OCI-LY7 (cell line): ENCODE measurements around the gene NUP50.

Source experiments
- CTCF ChIP-seq: fragments of 200-600 bp; sonication (generic); conservative IDR thresholded peaks from 2 replicates; pipeline ENCODE4 v1.5.1; 2014; ENCODE audit warnings: mild to moderate bottlenecking, antibody characterized with exemption, low read length, moderate library complexity, mixed read lengths
- EZH2phosphoT487 ChIP-seq: fragments of 200-600 bp; sonication (generic); IDR thresholded peaks from 2 replicates; pipeline ENCODE4 v1.6.1; 2018; ENCODE audit warnings: low read depth, borderline replicate concordance, mild to moderate bottlenecking, mixed run types, antibody characterized with exemption, low read length, moderate library complexity, mixed read lengths

GRCh38 chr22:45212992-45213751, 49.4 kb downstream of the NUP50 start:
- TF ChIP-seq CTCF, result no peak
- no peak for TF ChIP-seq EZH2phosphoT487
